Aorta (tissue), 5 donors: ENCODE data around the gene UMODL1. TPM values are rescaled to one million over a fixed set of nuclear protein-coding genes. Genes with fewer than 3 reads are reported as not detected.

ENCODE experiments used
- ATAC-seq: fragments of 200-7000 bp; cut with Tn5 transposase; one replicate; pipeline ENCODE4 v1.9.1; 2022; ENCODE audit warnings: moderate library complexity; ENCODE audit not compliant: low FRiP score
- DNase-seq, 2 donors: peaks; one replicate each; pipeline ENCODE4 v3.0.0-alpha.2; 2020
- H3K27ac ChIP-seq, 2 donors: one replicate each; pipeline ENCODE4 v1.5.1; 2013; ENCODE audit warnings: low read length in 2 of 2, mild to moderate bottlenecking in 2 of 2, moderate library complexity in 2 of 2, control low read depth in 1 of 2, inconsistent platforms in 1 of 2, low read depth in 1 of 2
- H3K27me3 ChIP-seq, 2 donors: one replicate each; pipeline ENCODE4 v1.6.1; 2013; ENCODE audit warnings: control low read depth in 1 of 2, low read length in 1 of 2, mild to moderate bottlenecking in 1 of 2, moderate library complexity in 1 of 2; ENCODE audit not compliant: insufficient read depth in 2 of 2, control insufficient read depth in 1 of 2
- H3K36me3 ChIP-seq, 2 donors: one replicate each; pipeline ENCODE4 v1.6.1; 2013; ENCODE audit warnings: control low read depth in 1 of 2, low read length in 1 of 2, mild to moderate bottlenecking in 1 of 2; ENCODE audit not compliant: insufficient read depth in 2 of 2, control insufficient read depth in 1 of 2
- H3K4me1 ChIP-seq, 2 donors: one replicate each; pipeline ENCODE4 v1.6.1; 2013; ENCODE audit warnings: low read length in 2 of 2, control low read depth in 1 of 2, mild to moderate bottlenecking in 1 of 2, moderate library complexity in 1 of 2; ENCODE audit not compliant: insufficient read depth in 2 of 2, control insufficient read depth in 1 of 2
- H3K4me3 ChIP-seq, 2 donors: one replicate each; pipeline ENCODE4 v1.5.1; 2013; ENCODE audit warnings: low read length in 2 of 2, control low read depth in 1 of 2, mild to moderate bottlenecking in 1 of 2
- H3K9me3 ChIP-seq: one replicate; pipeline ENCODE4 v1.6.1; 2013; ENCODE audit warnings: mild to moderate bottlenecking, low read length; ENCODE audit not compliant: control insufficient read depth
- WGBS, 2 donors: extraction: QIAGEN DNeasy Blood & Tissue Kit; methylation state at CpG; one replicate each; pipeline ENCODE4 v1.1.7; 2013; 5-methylcytosine and 5-hydroxymethylcytosine counted together
- intact Hi-C, 2 donors: fragments of 100-400 bp; cut with DNase I; formaldehyde crosslinking; loops; one replicate each; pipeline versions ENCODE4 v1.14.2 to v1.15.0; 2022
- polyA plus RNA-seq, 2 donors: library from polyadenylated mRNA; stranded (reverse); fragments of 200-250 nt; gene quantifications; one replicate each; pipeline ENCODE4 v1.2.3, GENCODE V29; 2013
- total RNA-seq, 2 donors: library from RNA; stranded (reverse); fragmentation: NEBNext Ultra II Directional; extraction: Animal tissue kit (Norgen Biotek cat#: 25700); gene quantifications; one replicate each; pipeline ENCODE4 v1.2.1, GENCODE V29; 2021
- donor health status: healthy with polysubstance abuse.
- donor health status: Bipolar disorder and iron deficiency.
- donor health status: DM: no; HTN: no; CAD: no.
- donor health status: DM: no; HTN: no; CAD: no.
- donor health status: DM: yes; HTN: yes; CAD: no.

UMODL1 gene
- total and polyA plus RNA-seq, 4 donors, result 0.45 TPM; not detected in 3

- H3K27me3 ChIP-seq, result no peaks in the 10 kb centered on the region
- no peaks in the 10 kb centered on the region for H3K36me3 ChIP-seq
- H3K9me3 ChIP-seq, result no peaks in the 10 kb centered on the region
- intact Hi-C loops, result no loop called here
- H3K4me3 ChIP-seq, result no peak overlapping the region
- ATAC-seq, result no peak
- H3K4me1 ChIP-seq, result no peaks in the 10 kb centered on the region
- WGBS, 2 donors, result 93 to 98% methylated on average over 10 of the region's 10 CpGs
- peak in 1 of 2 donors; percentile 40 for DNase-seq
- H3K27ac ChIP-seq, result no peak overlapping the region
Observed at GRCh38 chr21:42038393-42038792, 32.7 kb upstream of the UMODL1 start.

- Histone ChIP-seq H3K27me3 (no peaks in the 10 kb centered on the region), H3K36me3 (no peaks in the 10 kb centered on the region), H3K27ac (no peak overlapping the region), H3K4me1 (no peaks in the 10 kb centered on the region), H3K4me3 (no peak overlapping the region), H3K9me3 (no peaks in the 10 kb centered on the region)
- WGBS, 2 donors, result 87 to 90% methylated on average over 8 of the region's 8 CpGs
- intact Hi-C loops, result no loop called here
- no peak for DNase-seq
- ATAC-seq, result no peak
Observed at GRCh38 chr21:42038826-42039425, 32.2 kb upstream of the UMODL1 start.

GRCh38 chr21:42039470-42039901 lies 31.6 kb upstream of the UMODL1 start:
- WGBS, 2 donors, result 28 to 32% methylated on average over 5 of the region's 5 CpGs

GRCh38 chr21:42039911-42040351 lies 31.2 kb upstream of the UMODL1 start:
- ATAC-seq (peak; percentile 15), DNase-seq (peak in 1 of 2 donors; percentile 78)

More at GRCh38 chr21:42039470-42039901, 31.6 kb upstream of the UMODL1 start:
- no peaks in the 10 kb centered on the region for H3K9me3 ChIP-seq
- no peaks in the 10 kb centered on the region for H3K4me1 ChIP-seq
- no peak overlapping the region for H3K27ac ChIP-seq
- H3K4me3 ChIP-seq, result no peak overlapping the region
- peak in 1 of 2 donors; percentile 77 for DNase-seq
- no peaks in the 10 kb centered on the region for H3K36me3 ChIP-seq
- H3K27me3 ChIP-seq, result no peaks in the 10 kb centered on the region
- intact Hi-C loops, result no loop called here
- peak; percentile 56 for ATAC-seq

GRCh38 chr21:42040411-42041180 lies 30.5 kb upstream of the UMODL1 start:
- intact Hi-C loops, result no loop called here
- no peaks in the 10 kb centered on the region for H3K36me3 ChIP-seq
- WGBS, 2 donors, result 64 to 68% methylated on average over 18 of the region's 18 CpGs
- peak overlapping the region in 1 of 2 donors; percentile 32 for H3K27ac ChIP-seq
- no peaks in the 10 kb centered on the region for H3K9me3 ChIP-seq
- H3K4me3 ChIP-seq, result no peak overlapping the region
- DNase-seq (peak in 1 of 2 donors; percentile 81), ATAC-seq (peak; percentile 58)
- H3K27me3 ChIP-seq, result no peaks in the 10 kb centered on the region
- no peaks in the 10 kb centered on the region for H3K4me1 ChIP-seq

More at GRCh38 chr21:42039911-42040351, 31.2 kb upstream of the UMODL1 start:
- no peaks in the 10 kb centered on the region for H3K4me1 ChIP-seq
- H3K4me3 ChIP-seq, result no peak overlapping the region
- H3K9me3 ChIP-seq, result no peaks in the 10 kb centered on the region
- 53 to 61% methylated on average over 12 of the region's 12 CpGs for WGBS, 2 donors
- H3K36me3 ChIP-seq, result no peaks in the 10 kb centered on the region
- intact Hi-C loops, result no loop called here
- H3K27ac ChIP-seq, result no peak overlapping the region
- no peaks in the 10 kb centered on the region for H3K27me3 ChIP-seq

GRCh38 chr21:42041246-42041645 lies 29.9 kb upstream of the UMODL1 start:
- H3K36me3 ChIP-seq, result no peaks in the 10 kb centered on the region
- WGBS, 2 donors, result 96 to 99% methylated on average over 7 of the region's 7 CpGs
- intact Hi-C loops, result no loop called here

GRCh38 chr21:42041711-42042110 lies 29.4 kb upstream of the UMODL1 start:
- Histone ChIP-seq H3K27me3 (no peaks in the 10 kb centered on the region), H3K4me1 (no peaks in the 10 kb centered on the region), H3K27ac (no peak overlapping the region), H3K9me3 (no peaks in the 10 kb centered on the region), H3K4me3 (no peak overlapping the region), H3K36me3 (no peaks in the 10 kb centered on the region)
- 81% methylated on average over 4 of the region's 4 CpGs for WGBS, 2 donors
- intact Hi-C loops, result no loop called here
- no peak for ATAC-seq
- peak in 1 of 2 donors; percentile 33 for DNase-seq

More at GRCh38 chr21:42041246-42041645, 29.9 kb upstream of the UMODL1 start:
- no peak for ATAC-seq
- no peak overlapping the region for H3K27ac ChIP-seq
- peak in 1 of 2 donors; percentile 40 for DNase-seq
- H3K4me3 ChIP-seq, result no peak overlapping the region
- H3K9me3 ChIP-seq, result no peaks in the 10 kb centered on the region
- H3K27me3 ChIP-seq, result no peaks in the 10 kb centered on the region
- H3K4me1 ChIP-seq, result no peaks in the 10 kb centered on the region

- intact Hi-C loops, result no loop called here
- Histone ChIP-seq H3K4me1 (peaks cover 0 to 4% of the 10 kb centered on the region in 2 donors), H3K27me3 (no peaks in the 10 kb centered on the region), H3K4me3 (no peak overlapping the region), H3K9me3 (no peaks in the 10 kb centered on the region), H3K27ac (no peak overlapping the region), H3K36me3 (no peaks in the 10 kb centered on the region)
- ATAC-seq, result no peak
- DNase-seq, result no peak
- 86 to 95% methylated on average over 9 of the region's 9 CpGs for WGBS, 2 donors
Observed at GRCh38 chr21:42042651-42043050, 28.5 kb upstream of the UMODL1 start.
